Measurements from ENCODE around the gene TRAF1. TPM values are rescaled to one million over a fixed set of nuclear protein-coding genes. Genes with fewer than 3 reads are reported as not detected.

The TRAF1 gene
- total RNA-seq, 1 donor from 2014 or later = 8.0 TPM

DNA sequence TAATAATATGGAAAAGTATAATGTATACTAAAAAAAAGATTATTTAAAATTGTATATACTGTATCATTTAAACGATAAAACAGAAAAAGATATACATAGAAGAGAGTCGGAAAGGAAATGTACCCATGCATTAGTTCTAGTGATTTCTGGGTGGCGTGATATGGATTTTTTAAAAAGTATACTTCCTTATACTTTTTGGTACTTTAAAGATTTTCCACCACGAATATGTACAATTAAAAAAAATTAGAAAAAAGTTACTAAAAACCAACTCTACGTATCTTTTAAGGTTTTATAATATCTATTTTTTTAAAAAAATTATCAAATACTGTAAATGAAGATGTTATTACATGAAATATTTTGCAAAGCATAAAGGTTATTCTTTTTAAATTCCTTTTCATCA, 61.9 kb downstream of the TRAF1 start:
- DNase-seq (ENCODE audit: low spot score) (no peak), ATAC-seq (no peak)
- intact Hi-C loops (cut with DNase I) = no loop called here

DNA sequence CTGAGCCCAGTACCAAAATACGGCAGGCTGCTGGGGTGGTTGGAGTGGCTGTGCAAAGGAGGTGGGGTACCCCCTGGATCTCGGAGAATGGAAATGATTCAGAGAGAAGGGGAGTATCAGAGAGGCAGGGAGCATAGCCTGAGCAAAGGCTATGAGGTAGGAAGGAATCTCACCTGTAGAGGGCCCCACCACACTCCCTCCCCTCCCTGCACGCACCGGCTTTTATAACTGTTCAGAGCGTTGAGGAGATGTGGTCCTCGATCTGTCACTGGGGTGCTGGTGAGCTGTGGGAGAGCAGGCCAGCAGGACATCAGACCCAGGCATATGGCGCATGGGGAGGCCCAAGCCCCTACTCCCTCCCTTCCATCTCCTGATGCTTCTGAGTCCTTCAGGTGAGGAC, 62.8 kb downstream of the TRAF1 start:
- no peak for ATAC-seq
- intact Hi-C loops (cut with DNase I) = no loop called here

DNA sequence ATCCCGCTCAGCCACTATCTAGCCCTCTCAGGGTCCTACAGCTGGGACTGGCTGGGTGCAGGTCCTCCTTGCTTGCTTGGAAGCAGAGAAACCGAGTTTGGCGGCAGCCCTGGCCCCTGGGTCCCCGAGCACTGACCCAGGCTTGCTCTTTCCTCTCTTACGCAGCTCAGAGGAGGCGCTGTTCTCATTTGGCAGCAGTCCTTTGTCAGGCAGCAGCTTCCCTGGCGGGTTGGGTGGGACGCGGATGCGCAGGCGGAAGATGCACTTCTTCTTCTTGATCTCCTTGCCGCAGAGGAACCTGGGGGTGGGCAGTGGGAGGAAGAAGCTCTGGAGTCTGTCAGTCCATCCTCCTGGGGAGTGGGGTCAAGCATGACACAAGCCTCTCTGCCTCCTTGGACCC, 64.1 kb downstream of the TRAF1 start:
- DNase-seq (ENCODE audit: low spot score) = peak; percentile 47
- intact Hi-C loops (cut with DNase I) = loop anchor here (1.0 kb wide), 1 partner anchor 23 kb away; no protein-coding TSS in a partner anchor
- ATAC-seq = no peak

More for the DNA sequence above, 62.8 kb downstream of the TRAF1 start:
- DNase-seq (ENCODE audit: low spot score) = no peak

DNA sequence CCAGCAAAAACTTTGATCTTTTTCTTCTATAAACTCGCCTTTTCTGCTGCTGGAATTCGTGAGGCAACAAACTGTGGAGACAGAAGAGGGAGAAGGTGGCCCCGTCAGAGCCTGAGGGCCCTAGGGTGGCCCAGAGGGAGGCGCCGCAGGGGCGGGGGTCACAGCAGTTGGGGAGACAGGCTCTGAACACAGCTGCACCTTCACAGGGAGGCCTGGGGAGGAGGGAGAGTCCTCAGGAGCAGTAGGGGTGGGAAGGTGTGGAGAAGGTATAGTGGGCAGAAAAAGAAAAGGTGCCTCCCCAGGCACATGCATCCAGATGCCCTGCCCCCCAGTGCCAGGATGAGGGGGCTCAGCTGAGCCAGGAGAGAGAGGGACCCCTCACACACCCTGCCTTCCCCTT, 64.7 kb downstream of the TRAF1 start:
- peak; percentile 12 for DNase-seq (ENCODE audit: low spot score)
- ATAC-seq = no peak
- intact Hi-C loops (cut with DNase I) = loop anchor here (1.0 kb wide), 1 partner anchor 23 kb away; no protein-coding TSS in a partner anchor

DNA sequence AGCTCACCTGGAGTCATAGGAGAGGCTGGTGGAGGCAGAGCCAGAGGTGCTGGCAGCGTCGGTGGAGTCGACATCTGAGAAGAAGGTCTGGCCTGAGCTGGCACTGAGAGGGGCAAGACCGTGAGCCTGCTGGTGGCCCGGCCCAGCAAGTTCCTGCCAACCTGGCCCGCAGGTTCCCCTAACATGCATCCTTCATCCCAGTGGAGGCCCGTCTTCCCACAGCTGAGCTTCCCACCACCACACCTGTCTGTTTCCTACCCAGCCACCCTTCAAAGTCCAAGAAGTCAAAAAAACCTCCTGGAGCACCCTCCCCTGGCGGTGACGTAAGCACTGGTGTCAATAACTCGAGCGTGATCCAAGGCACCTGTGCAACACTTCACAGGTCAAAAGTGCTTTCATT, 66.5 kb downstream of the TRAF1 start:
- intact Hi-C loops (cut with DNase I) = no loop called here

DNA sequence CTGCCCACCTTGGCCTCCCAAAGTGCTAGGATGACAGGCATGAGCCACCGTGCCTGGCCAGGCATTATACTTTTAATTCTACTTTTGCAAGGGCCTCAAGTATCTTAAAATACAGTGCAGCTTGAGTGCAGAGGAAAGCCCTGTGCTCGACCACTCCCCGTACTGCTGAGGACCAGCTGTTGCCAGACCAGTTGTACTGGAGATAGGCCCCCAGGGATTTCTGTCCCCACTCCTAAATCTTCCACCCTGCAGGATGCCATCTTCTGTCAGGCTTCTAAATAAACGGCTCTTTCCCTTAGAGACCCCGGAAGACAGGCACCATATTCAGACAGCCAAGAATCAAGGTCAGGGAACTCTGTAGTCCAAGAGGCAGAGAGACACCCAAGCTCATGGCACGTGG, 67.2 kb downstream of the TRAF1 start:
- intact Hi-C loops (cut with DNase I) = no loop called here
- DNase-seq (ENCODE audit: low spot score) = no peak
- no peak for ATAC-seq

More for the DNA sequence above, 66.5 kb downstream of the TRAF1 start:
- ATAC-seq (no peak), DNase-seq (ENCODE audit: low spot score) (no peak)

DNA sequence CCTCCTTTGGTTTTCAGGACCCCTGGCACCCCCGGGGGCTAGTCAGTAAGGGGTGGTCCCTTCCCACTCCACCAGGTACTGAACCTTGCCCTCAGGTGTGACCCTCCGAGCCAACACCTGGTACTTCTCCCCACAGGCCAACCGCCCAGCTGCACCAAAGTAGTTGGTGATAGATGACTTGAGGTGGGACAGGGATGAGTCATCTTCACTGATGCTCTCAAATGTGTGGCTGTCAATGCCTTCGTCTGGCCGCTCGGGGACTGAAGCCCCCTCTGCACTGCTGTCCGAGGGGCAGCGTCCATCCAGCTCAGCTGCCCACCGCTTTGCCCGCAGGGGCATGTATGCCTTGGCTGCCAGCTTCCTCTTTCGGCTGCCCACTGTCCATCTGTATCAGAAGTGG, 68.7 kb downstream of the TRAF1 start:
- ATAC-seq (no peak), DNase-seq (ENCODE audit: low spot score) (no peak)
- intact Hi-C loops (cut with DNase I) = no loop called here

DNA sequence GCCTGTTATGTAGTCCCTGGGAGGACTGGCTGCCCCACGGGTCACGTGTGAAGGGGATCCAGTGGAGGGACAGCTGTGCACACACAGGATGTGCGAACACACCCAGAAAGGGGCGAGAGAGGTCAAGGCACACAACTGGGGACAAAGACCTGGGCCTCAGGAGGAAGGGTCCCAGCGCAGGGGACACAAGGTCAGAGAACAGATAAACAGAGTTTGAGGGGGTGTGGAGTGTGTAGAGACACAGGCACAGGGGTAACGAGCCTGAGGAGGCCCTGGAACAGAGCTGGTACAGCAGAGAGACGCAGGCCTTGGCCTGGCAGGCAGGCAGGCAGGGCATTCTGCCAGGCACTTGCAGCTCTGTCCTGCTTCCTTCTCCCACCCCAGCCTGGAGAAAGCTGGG, 69.1 kb downstream of the TRAF1 start:
- ATAC-seq (no peak), DNase-seq (ENCODE audit: low spot score) (peak; percentile 34)
- intact Hi-C loops (cut with DNase I) = no loop called here

DNA sequence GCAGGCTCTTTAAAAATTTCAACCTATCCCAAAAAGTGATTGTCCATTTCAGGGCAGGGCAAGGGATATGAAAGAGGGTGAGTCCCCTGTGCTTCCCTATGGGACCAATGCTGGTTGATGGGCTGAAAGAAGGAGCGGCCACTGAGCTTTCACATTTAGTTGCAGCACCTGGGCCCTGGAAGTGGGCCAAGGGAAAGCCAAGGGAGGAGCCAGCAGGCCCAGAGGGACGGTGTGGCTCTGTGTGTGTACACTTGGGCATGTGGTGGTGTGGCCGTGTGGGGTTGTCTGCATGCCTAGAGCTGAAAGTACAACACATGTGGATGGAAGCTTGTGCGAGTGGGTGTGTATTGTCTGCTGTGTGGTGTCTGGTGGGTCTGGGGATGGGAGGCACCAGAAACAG, 69.9 kb downstream of the TRAF1 start:
- ATAC-seq = peak; percentile 39
- intact Hi-C loops (cut with DNase I) = no loop called here
- DNase-seq (ENCODE audit: low spot score) = no peak

DNA sequence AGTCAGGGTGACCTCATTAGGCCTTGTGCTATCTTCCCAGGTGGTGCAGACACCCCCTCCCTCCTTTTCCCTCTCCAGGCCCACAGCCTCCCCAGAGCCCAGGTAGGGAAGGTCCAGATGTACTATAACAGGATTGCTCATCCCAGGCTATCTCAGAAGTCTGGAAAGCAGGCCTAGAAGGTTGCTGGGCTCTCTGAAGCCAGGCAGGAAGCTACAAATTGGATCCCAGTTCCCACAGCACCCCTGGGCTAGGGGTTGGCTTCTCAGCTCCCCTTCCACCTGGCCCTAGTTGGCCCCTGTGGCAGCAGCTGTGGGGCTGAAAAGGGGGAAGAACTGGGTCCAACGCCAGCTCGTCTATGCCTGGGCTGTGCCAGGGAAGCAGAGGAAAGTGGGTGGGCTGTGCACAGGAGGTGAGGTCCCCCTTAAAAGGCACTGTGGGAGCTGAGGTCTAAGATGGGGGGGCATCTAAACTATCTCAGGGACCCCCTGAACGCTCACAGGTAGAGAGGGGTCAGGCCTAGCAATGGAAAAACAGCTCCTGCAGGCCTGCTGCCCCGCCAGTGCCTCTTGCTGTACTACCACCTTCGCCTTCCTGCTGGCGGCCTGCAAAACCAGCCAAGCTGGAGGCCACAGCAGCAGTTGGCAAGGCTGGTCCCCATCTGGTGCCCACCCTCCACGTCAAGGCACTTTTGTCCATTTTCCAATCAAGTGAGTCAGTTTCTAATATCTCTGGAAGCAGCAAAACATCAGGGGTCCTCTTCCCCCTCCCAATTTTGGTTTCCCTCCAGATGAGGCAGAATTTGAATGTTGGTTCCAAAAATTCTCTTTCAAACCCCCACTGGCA, 70.5 kb downstream of the TRAF1 start:
- ATAC-seq (no peak), DNase-seq (ENCODE audit: low spot score) (no peak)
- intact Hi-C loops (cut with DNase I) = no loop called here

DNA sequence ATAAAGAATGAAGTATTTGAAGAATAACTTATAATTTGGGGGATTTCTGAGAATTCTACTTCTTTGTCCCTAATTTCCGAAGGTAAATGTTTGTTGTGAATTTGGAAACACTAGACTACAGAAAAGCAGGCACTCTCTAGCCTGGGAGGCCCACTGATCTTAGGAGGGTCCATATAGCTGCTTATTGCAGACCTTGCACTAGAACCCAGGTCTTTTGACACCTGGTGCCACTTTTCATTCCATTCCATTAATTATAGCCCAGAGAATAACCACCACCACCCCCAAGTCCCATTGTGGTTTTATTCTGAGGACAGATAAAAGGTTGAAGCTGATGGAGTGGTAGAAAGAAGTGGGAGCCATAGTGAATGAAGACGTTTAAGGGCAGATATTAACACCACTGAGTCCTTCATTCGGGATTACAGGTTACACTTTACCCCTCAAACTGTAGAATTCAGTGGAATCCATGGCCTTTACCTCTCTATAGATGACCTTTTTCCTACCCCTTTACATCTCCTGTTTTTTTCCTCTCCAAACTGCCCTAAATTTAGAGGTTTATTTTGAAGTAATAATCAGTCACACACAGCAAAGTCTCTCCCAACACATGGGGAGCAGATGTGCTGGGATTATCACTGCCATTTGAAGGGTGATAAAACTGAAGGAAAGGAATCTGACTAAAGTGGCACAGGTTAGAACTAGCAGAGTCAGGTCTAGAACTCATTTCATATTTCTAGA, 71.8 kb downstream of the TRAF1 start:
- ATAC-seq = no peak
- DNase-seq (ENCODE audit: low spot score) = no peak
- intact Hi-C loops (cut with DNase I) = no loop called here

DNA sequence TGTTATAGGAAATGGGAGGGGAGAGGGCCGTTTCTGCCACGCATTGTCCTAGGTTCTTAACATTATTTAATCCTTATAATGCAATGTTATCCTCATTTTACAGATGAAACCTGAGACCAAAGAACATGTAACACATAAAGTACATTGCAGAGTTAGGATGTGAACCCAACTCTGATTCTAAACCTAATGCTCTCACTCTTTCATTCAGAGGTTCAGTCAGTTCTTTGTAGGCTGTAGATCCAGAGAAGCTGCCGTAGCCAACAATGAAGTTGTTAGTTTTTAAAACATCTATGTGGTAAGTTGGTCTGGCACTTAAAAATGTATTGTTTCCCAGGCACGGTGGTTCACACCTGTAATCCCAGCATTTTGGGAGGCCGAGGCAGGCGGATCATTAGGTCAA, 73.4 kb downstream of the TRAF1 start:
- intact Hi-C loops (cut with DNase I) = no loop called here
- ATAC-seq = no peak
- no peak for DNase-seq (ENCODE audit: low spot score)

Other genes with a start within 250 kb of the TRAF1 start
- gene MEGF9, start 212.3 kb downstream of the TRAF1 start, total RNA-seq = 132 TPM
- gene FBXW2, start 133.4 kb downstream of the TRAF1 start, total RNA-seq = 65.5 TPM
- gene PSMD5, start 83.9 kb downstream of the TRAF1 start, total RNA-seq = 39.0 TPM
- gene PHF19, start 49.6 kb downstream of the TRAF1 start, total RNA-seq = 29.3 TPM
- gene C5, start 123.5 kb upstream of the TRAF1 start, total RNA-seq = 14.8 TPM
- gene CNTRL, start 148.2 kb upstream of the TRAF1 start, total RNA-seq = 30.8 TPM

Measured in sciatic nerve (tissue), 2 donors.